GM21360 (cell line): ENCODE results near the gene LSR.

ENCODE experiments used
- ATAC-seq: cut with Tn5 transposase; IDR thresholded peaks from one replicate; pipeline ENCODE4 v1.9.1; 2021; ENCODE audit warnings: mild to moderate bottlenecking, moderate library complexity; ENCODE audit not compliant: unreplicated experiment

The LSR gene

GRCh38 chr19:35240327-35240726 lies 8.5 kb upstream of the LSR start:
- ATAC-seq: no peak

- ATAC-seq: no peak
Measured at GRCh38 chr19:35241417-35241816, 7.4 kb upstream of the LSR start.

GRCh38 chr19:35246466-35247092 lies 2.2 kb upstream of the LSR start:
- ATAC-seq: no peak

- ATAC-seq: peak; percentile 36
Measured at GRCh38 chr19:35247526-35248309, 1.1 kb upstream of the LSR start.

GRCh38 chr19:35249146-35249847 lies 495 bp downstream of the LSR start:
- peak; percentile 11 for ATAC-seq

- no peak for ATAC-seq
Measured at GRCh38 chr19:35249848-35250711, 1.3 kb downstream of the LSR start.

- no peak for ATAC-seq
Measured at GRCh38 chr19:35251456-35251855, 2.7 kb downstream of the LSR start.

GRCh38 chr19:35253316-35254286 lies 4.8 kb downstream of the LSR start:
- no peak for ATAC-seq

- no peak for ATAC-seq
Measured at GRCh38 chr19:35254341-35255297, 5.8 kb downstream of the LSR start.

GRCh38 chr19:35256566-35256965 lies 7.8 kb downstream of the LSR start:
- ATAC-seq: no peak

- ATAC-seq: no peak
Measured at GRCh38 chr19:35257113-35257461, 8.3 kb downstream of the LSR start.

- ATAC-seq: no peak
Measured at GRCh38 chr19:35260694-35261304, 12.0 kb downstream of the LSR start.

- ATAC-seq: no peak
Measured at GRCh38 chr19:35261356-35262100, 12.7 kb downstream of the LSR start.

GRCh38 chr19:35262101-35262761 lies 13.4 kb downstream of the LSR start:
- ATAC-seq: no peak

- no peak for ATAC-seq
Measured at GRCh38 chr19:35264268-35265125, 15.7 kb downstream of the LSR start.
